ENCODE measurements around the gene SPRR4. TPM values are rescaled to one million over a fixed set of nuclear protein-coding genes. Genes with fewer than 3 reads are reported as not detected.

Gene SPRR4
- total and polyA plus RNA-seq, 2 experiments from 2014 or later = not detected

- no peak overlapping the region for H3K27ac Mint-ChIP-seq
- no peak for TF ChIP-seq ETS1 (IDR thresholded peaks at IDR 0.05)
- TF ChIP-seq ZNF331 (CRISPR knock-in tag; IDR thresholded peaks at IDR 0.05; ENCODE audit: low read depth) = no peak
- TF ChIP-seq, protein P1, sequence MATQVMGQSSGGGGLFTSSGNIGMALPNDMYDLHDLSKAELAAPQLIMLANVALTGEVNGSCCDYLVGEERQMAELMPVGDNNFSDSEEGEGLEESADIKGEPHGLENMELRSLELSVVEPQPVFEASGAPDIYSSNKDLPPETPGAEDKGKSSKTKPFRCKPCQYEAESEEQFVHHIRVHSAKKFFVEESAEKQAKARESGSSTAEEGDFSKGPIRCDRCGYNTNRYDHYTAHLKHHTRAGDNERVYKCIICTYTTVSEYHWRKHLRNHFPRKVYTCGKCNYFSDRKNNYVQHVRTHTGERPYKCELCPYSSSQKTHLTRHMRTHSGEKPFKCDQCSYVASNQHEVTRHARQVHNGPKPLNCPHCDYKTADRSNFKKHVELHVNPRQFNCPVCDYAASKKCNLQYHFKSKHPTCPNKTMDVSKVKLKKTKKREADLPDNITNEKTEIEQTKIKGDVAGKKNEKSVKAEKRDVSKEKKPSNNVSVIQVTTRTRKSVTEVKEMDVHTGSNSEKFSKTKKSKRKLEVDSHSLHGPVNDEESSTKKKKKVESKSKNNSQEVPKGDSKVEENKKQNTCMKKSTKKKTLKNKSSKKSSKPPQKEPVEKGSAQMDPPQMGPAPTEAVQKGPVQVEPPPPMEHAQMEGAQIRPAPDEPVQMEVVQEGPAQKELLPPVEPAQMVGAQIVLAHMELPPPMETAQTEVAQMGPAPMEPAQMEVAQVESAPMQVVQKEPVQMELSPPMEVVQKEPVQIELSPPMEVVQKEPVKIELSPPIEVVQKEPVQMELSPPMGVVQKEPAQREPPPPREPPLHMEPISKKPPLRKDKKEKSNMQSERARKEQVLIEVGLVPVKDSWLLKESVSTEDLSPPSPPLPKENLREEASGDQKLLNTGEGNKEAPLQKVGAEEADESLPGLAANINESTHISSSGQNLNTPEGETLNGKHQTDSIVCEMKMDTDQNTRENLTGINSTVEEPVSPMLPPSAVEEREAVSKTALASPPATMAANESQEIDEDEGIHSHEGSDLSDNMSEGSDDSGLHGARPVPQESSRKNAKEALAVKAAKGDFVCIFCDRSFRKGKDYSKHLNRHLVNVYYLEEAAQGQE (IDR thresholded peaks at IDR 0.05; ENCODE audit: unreplicated experiment) = no peak
- no peak for TF ChIP-seq STAT1 (IDR thresholded peaks at IDR 0.05; ENCODE audit: unreplicated experiment)
- TF ChIP-seq ZNF114 (CRISPR knock-in tag; IDR thresholded peaks at IDR 0.05) = no peak
- no peak for TF ChIP-seq JUNB (IDR thresholded peaks at IDR 0.05; ENCODE audit: unreplicated experiment)
- no peak for TF ChIP-seq POLR2AphosphoS5 (IDR thresholded peaks at IDR 0.05; ENCODE audit: low read depth)
- no peak for TF ChIP-seq NANOG (IDR thresholded peaks at IDR 0.05; ENCODE audit: borderline replicate concordance)
- no peak for TF ChIP-seq CREB1 (CRISPR knock-in tag; IDR thresholded peaks at IDR 0.05; ENCODE audit: low read depth)
- TF ChIP-seq EZH2phosphoT487 (IDR thresholded peaks at IDR 0.05; ENCODE audit: unreplicated experiment) = no peak
- no peak for TF ChIP-seq ZNF462 (CRISPR knock-in tag; IDR thresholded peaks at IDR 0.05)
- TF ChIP-seq EZH2 (IDR thresholded peaks at IDR 0.05; ENCODE audit: low read depth, unreplicated experiment) = no peak
- Histone ChIP-seq H3K27me3 (ENCODE audit: insufficient read depth) (no peaks in the 10 kb centered on the region), H3K36me3 (ENCODE audit: insufficient read depth) (no peaks in the 10 kb centered on the region), H3F3A (replicated peaks; ENCODE audit: low read depth) (no peaks in the 10 kb centered on the region), H4K20me1 (replicated peaks; ENCODE audit: insufficient read depth) (no peaks in the 10 kb centered on the region), H3K4me1 (ENCODE audit: insufficient read depth) (no peaks in the 10 kb centered on the region), H2AFZ (no peak overlapping the region), H3K79me2 (replicated peaks; ENCODE audit: insufficient read depth) (no peaks in the 10 kb centered on the region), H3K4me2 (no peak overlapping the region), H3K27ac (ENCODE audit: low read depth) (no peak overlapping the region), H3K4me3 (no peak overlapping the region), H3K9me2 (ENCODE audit: insufficient read depth) (peaks cover 2% of the 10 kb centered on the region)
- H3K4me1 Mint-ChIP-seq = no peaks in the 10 kb centered on the region
- ATAC-seq (no peak), DNase-seq (ENCODE audit: low spot score) (no peak)
- H3K27me3 Mint-ChIP-seq (ENCODE audit: insufficient read depth, low read depth, poor library complexity) = peaks cover 5% of the 10 kb centered on the region
- H3K36me3 Mint-ChIP-seq (ENCODE audit: low read depth) = no peaks in the 10 kb centered on the region
- H3K4me3 Mint-ChIP-seq = no peak overlapping the region
- no peaks in the 10 kb centered on the region for H3K9me3 Mint-ChIP-seq
Observed at GRCh38 chr1:152951711-152952110, 18.7 kb upstream of the SPRR4 start.

Data from GM23338 (cell line).